Measurements from ENCODE around the gene SEMA3D.

The SEMA3D gene

GRCh38 chr7:85041605-85042216 is 145.1 kb downstream of the SEMA3D start:
- no peak overlapping the region for H3K27ac ChIP-seq
- TF ChIP-seq CTCF (conservative IDR thresholded peaks at IDR 0.05), result peak; percentile 88

DNA sequence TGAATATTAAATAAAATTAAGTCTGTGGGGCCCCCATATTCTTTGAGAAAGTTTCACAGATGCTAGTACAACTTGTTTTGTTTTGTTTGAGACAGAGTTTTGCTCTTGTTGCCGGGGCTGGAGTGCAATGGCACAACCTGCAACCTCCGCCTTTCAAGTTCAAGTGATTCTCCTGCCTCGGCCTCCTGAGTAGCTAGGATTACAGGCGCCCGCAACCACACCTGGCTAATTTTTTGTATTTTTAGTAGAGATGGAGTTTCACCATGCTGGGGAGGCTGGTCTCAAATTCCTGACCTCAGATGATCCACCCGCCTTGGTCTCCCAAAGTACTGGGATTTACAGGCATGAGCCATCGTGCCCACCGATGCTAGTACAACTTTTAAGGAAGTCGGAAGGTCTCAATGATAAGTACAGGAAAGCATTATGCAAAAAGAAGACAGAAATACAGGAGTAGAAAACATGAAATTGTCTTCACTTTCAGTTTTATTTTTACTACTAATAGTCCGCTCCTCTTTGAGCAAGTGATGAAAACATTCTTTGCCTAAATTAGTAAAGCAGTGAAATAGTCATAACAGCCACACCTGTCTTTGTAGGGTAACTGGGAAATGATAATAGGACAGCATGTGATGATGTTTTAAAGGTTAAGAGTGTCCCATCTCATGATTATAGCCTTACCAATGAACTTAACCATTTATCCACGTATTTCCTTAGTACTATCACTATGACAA is 147.5 kb downstream of the SEMA3D start:
- no peak overlapping the region for H3K27ac ChIP-seq
- TF ChIP-seq CTCF (conservative IDR thresholded peaks at IDR 0.05), result no peak

- H3K27ac ChIP-seq, result no peak overlapping the region
- TF ChIP-seq CTCF (conservative IDR thresholded peaks at IDR 0.05), result no peak
Measured at GRCh38 chr7:85038466-85038865, 148.4 kb downstream of the SEMA3D start.

- TF ChIP-seq CTCF (conservative IDR thresholded peaks at IDR 0.05), result no peak
- H3K27ac ChIP-seq, result no peak overlapping the region
Measured at GRCh38 chr7:85033263-85033662, 153.6 kb downstream of the SEMA3D start.

GRCh38 chr7:85031475-85031874 is 155.4 kb downstream of the SEMA3D start:
- no peak for TF ChIP-seq CTCF (conservative IDR thresholded peaks at IDR 0.05)
- H3K27ac ChIP-seq, result no peak overlapping the region

DNA sequence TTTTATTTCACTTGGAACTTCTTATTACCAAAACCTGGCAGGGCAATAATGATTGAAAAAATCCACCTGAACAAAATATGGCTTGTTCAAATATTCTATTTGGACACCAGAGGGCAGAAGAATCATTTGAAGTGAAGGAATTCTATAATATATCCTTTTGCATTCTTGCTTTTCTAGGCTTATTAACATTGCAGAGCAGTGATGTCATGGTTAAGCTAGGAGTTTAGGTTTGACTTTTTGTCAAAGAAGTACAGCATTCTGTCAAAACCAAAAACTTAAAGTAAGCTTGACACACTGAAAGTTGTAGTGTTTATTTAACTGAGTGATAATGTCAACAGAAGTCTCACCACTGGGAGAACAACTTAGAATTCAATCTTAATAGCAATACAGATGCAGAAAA is 156.0 kb downstream of the SEMA3D start:
- no peak overlapping the region for H3K27ac ChIP-seq
- peak; percentile 82 for TF ChIP-seq CTCF (conservative IDR thresholded peaks at IDR 0.05)

- no peak overlapping the region for H3K27ac ChIP-seq
- no peak for TF ChIP-seq CTCF (conservative IDR thresholded peaks at IDR 0.05)
Measured at GRCh38 chr7:85025312-85025756, 161.5 kb downstream of the SEMA3D start.

All from VCaP (cell line).